Measurements from ENCODE around the gene DPF3.

GRCh38 chr14:72787841-72788240 is 106.1 kb downstream of the DPF3 start:
- TF ChIP-seq POLR2A (IDR thresholded peaks at IDR 0.05) (no peak), CTCF (IDR thresholded peaks at IDR 0.05) (no peak)
